HG02623 (cell line): Measurements from ENCODE around the gene NANP.
"Not testable (repeated sequence)": the region's sequence is repeated elsewhere in the genome, so short reads cannot be mapped to it uniquely, and the experiment has no call there.

Experiments
- ATAC-seq: cut with Tn5 transposase; IDR thresholded peaks from one replicate; pipeline ENCODE4 v1.9.1; 2021; ENCODE audit warnings: moderate library complexity; ENCODE audit not compliant: unreplicated experiment

Gene NANP

GRCh38 chr20:25623736-25624499 is at the start of gene NANP:
Gene NANP, minus strand, starts transcription at chr20:25624014. Its CDS starts 66 bp downstream, at chr20:25623948.
- ATAC-seq: peak; percentile 78

- ATAC-seq: no peak
These were observed 48.9 kb upstream of the NANP start for GRCh38 chr20:25672659-25673235.

- ATAC-seq: no peak
These were observed 46.1 kb upstream of the NANP start for GRCh38 chr20:25669826-25670422.

- no peak for ATAC-seq
These were observed 44.6 kb upstream of the NANP start for GRCh38 chr20:25668446-25668845.

GRCh38 chr20:25659999-25660398 is 36.2 kb upstream of the NANP start:
- ATAC-seq: no peak

GRCh38 chr20:25654487-25654886 is 30.7 kb upstream of the NANP start:
- ATAC-seq: no peak

GRCh38 chr20:25652866-25653265 is 29.1 kb upstream of the NANP start:
- not testable (repeated sequence) for ATAC-seq

- ATAC-seq: no peak
These were observed 21.0 kb upstream of the NANP start for GRCh38 chr20:25644814-25645213.

GRCh38 chr20:25643716-25644115 is 19.9 kb upstream of the NANP start:
- no peak for ATAC-seq

GRCh38 chr20:25637247-25637646 is 13.4 kb upstream of the NANP start:
- ATAC-seq: no peak

GRCh38 chr20:25632940-25633790 is 9.4 kb upstream of the NANP start:
- no peak for ATAC-seq

GRCh38 chr20:25630615-25631014 is 6.8 kb upstream of the NANP start:
- ATAC-seq: not testable (repeated sequence)

- no peak for ATAC-seq
These were observed 6.1 kb upstream of the NANP start for GRCh38 chr20:25629816-25630499.

GRCh38 chr20:25626779-25627178 is 3.0 kb upstream of the NANP start:
- ATAC-seq: no peak

GRCh38 chr20:25624500-25624939 is 706 bp upstream of the NANP start:
- ATAC-seq: no peak

- peak; percentile 14 for ATAC-seq
These were observed 534 bp downstream of the NANP start for GRCh38 chr20:25623225-25623735.

- ATAC-seq: no peak
These were observed 1.2 kb downstream of the NANP start for GRCh38 chr20:25622450-25623224.

- ATAC-seq: no peak
These were observed 1.8 kb downstream of the NANP start for GRCh38 chr20:25622049-25622448.

GRCh38 chr20:25619514-25619913 is 4.3 kb downstream of the NANP start:
- no peak for ATAC-seq

GRCh38 chr20:25608774-25609173 is 15.0 kb downstream of the NANP start:
- no peak for ATAC-seq
